K562 treated with DMSO at 1 percent for 24 hours (cell line): Measurements from ENCODE around the gene ANAPC4. TPM values are rescaled to one million over a fixed set of nuclear protein-coding genes. Genes with fewer than 3 reads are reported as not detected.

Source experiments
- total RNA-seq: library from RNA; unstranded; fragments of 300-600 nt; gene quantifications from 2 replicates; pipeline ENCODE4 v1.2.3, GENCODE V29; 2022; ENCODE audit warnings: low read depth; ENCODE audit not compliant: insufficient read depth

The ANAPC4 gene
- 10.4 and 11.3 TPM in 2 replicates for total RNA-seq

GRCh38 chr4:25376754-25377571, at the start of gene ANAPC4:
Gene ANAPC4, plus strand, starts transcription at chr4:25377263. Its CDS starts 165 bp downstream, at chr4:25377428.

Other genes starting within 250 kb of the ANAPC4 start
- gene SEPSECS, start 216.8 kb upstream of the ANAPC4 start, total RNA-seq = 2.4 and 5.5 TPM in 2 replicates
- gene PI4K2B, start 143.2 kb upstream of the ANAPC4 start, total RNA-seq = 8.6 and 10.6 TPM in 2 replicates
- 5.8 and 6.5 TPM in 2 replicates for gene ZCCHC4, start 64.5 kb upstream of the ANAPC4 start, total RNA-seq